K562 (cell line): ENCODE results near the gene ARF1. TPM values are rescaled to one million over a fixed set of nuclear protein-coding genes. Genes with fewer than 3 reads are reported as not detected.

ENCODE experiments used
- ATAC-seq: fragments of 200-7000 bp; cut with Tn5 transposase; 3 replicates; pipeline ENCODE4 v1.9.1; 2020; ENCODE audit warnings: moderate library complexity
- BruUV-seq: library from RNA; stranded (reverse); fragments of 400-500 nt; replicated peaks from 2 replicates; lab custom pipeline; 2021; lab: Mats Ljungman, UMichigan
- CTCF ChIA-PET: fragments of 300-600 bp; formaldehyde crosslinking; extraction: SDS; loops from one replicate; lab custom pipeline; 2021; ENCODE audit warnings: low intra/inter-chr PET ratio; lab: Yijun Ruan, JAX
- POLR2A ChIA-PET: fragments of 300-600, 350-650 bp; sonication (Branson Sonifier 250); formaldehyde crosslinking; extraction: SDS; loops from one replicate; lab custom pipeline; 2021; ENCODE audit warnings: antibody characterized with exemption, inconsistent platforms; lab: Yijun Ruan, JAX
- DNase-seq, 4 experiments: peaks; one replicate each; pipeline versions ENCODE4 v3.0.0 to v3.0.0-alpha.2; 2011 to 2018; ENCODE audit warnings: low spot score in 3 of 4, mixed read lengths in 3 of 4; ENCODE audit errors: extremely low read depth in 1 of 4
- FAIRE-seq: peaks from 2 replicates; lab custom pipeline; 2011; peaks lifted over from hg19 to GRCh38; lab: Jason Lieb, UNC
- H2AFZ ChIP-seq: 2 replicates; pipeline ENCODE4 v1.6.0; 2011; ENCODE audit warnings: low read depth, low read length, control low read depth, inconsistent platforms
- H3K27ac ChIP-seq: fragments of 200-600 bp; 3 replicates; pipeline ENCODE4 v1.8.0; 2011; ENCODE audit warnings: low read depth, mild to moderate bottlenecking, control low read depth, inconsistent platforms, low read length, moderate library complexity, mixed read lengths; ENCODE audit errors: extremely low read depth
- H3K27me3 ChIP-seq, 2 experiments: fragments of 300-600 bp in 1 of 2; 2 replicates in 1 of 2; 3 replicates in 1 of 2; pipeline versions ENCODE4 v1.6.0 to v1.8.0; 2011; ENCODE audit warnings: inconsistent platforms in 2 of 2, low read length in 2 of 2, mild to moderate bottlenecking in 1 of 2, mixed read lengths in 1 of 2, moderate library complexity in 1 of 2; ENCODE audit not compliant: control insufficient read depth in 2 of 2, insufficient read depth in 2 of 2
- H3K36me3 ChIP-seq: fragments of 300-600 bp; 3 replicates; pipeline ENCODE4 v1.8.0; 2011; ENCODE audit warnings: mild to moderate bottlenecking, low read length, inconsistent platforms; ENCODE audit not compliant: control insufficient read depth, insufficient read depth
- H3K4me1 ChIP-seq, 2 experiments: fragments of 200-600 bp in 1 of 2; replicated peaks in 1 of 2; 2 replicates in 1 of 2; 3 replicates in 1 of 2; pipeline versions ENCODE4 v1.5.1 to v1.8.0; 2011; ENCODE audit warnings: inconsistent platforms in 2 of 2, low read length in 2 of 2, mild to moderate bottlenecking in 1 of 2, mixed read lengths in 1 of 2, moderate library complexity in 1 of 2; ENCODE audit not compliant: control insufficient read depth in 2 of 2, insufficient read depth in 2 of 2
- H3K4me2 ChIP-seq: 2 replicates; pipeline ENCODE4 v1.6.1; 2011; ENCODE audit warnings: low read length, control low read depth, inconsistent platforms, mixed read lengths; ENCODE audit not compliant: insufficient read depth
- H3K4me3 ChIP-seq: fragments of 200-600 bp; sonication (generic), shearing (Covaris generic); 2 replicates; pipeline ENCODE4 v1.5.1; 2016; ENCODE audit warnings: control low read depth, inconsistent platforms
- H3K79me2 ChIP-seq: fragments of 200-600 bp; 3 replicates; pipeline ENCODE4 v1.8.0; 2011; ENCODE audit warnings: low read length, inconsistent platforms; ENCODE audit not compliant: control insufficient read depth, insufficient read depth
- H3K9ac ChIP-seq, 2 experiments: 2 replicates each; pipeline versions ENCODE4 v1.6.0 to v1.6.1; 2011; ENCODE audit warnings: low read depth in 2 of 2, low read length in 2 of 2, control low read depth in 1 of 2, inconsistent platforms in 1 of 2, mild to moderate bottlenecking in 1 of 2, mixed read lengths in 1 of 2; ENCODE audit not compliant: insufficient read depth in 1 of 2
- H3K9me1 ChIP-seq: one replicate; pipeline ENCODE4 v1.6.0; 2011; ENCODE audit warnings: inconsistent platforms, mild to moderate bottlenecking, low read length, moderate library complexity; ENCODE audit not compliant: control insufficient read depth, insufficient read depth
- H3K9me3 ChIP-seq: replicated peaks from 2 replicates; pipeline ENCODE4 v1.5.1; 2011; ENCODE audit warnings: low read depth, low read length, inconsistent platforms; ENCODE audit not compliant: control insufficient read depth, insufficient read depth
- H4K20me1 ChIP-seq: replicated peaks from 2 replicates; pipeline ENCODE4 v1.6.1; 2011; ENCODE audit warnings: low read length, inconsistent platforms, mixed read lengths; ENCODE audit not compliant: control insufficient read depth, insufficient read depth
- DMBX1 ChIP-seq: fragments of 250-450 bp; sonication (Bioruptor Pico); IDR thresholded peaks from 2 replicates; pipeline ENCODE4 v1.8.0; 2022; ENCODE audit warnings: inconsistent platforms, mild to moderate bottlenecking, moderate library complexity, borderline replicate concordance
- GATAD2B ChIP-seq: fragments of 450-650 bp; IDR thresholded peaks from 2 replicates; pipeline ENCODE4 v1.6.1; 2017; ENCODE audit warnings: mild to moderate bottlenecking, borderline replicate concordance
- NEUROD1 ChIP-seq: fragments of 150-350 bp; IDR thresholded peaks from 2 replicates; pipeline ENCODE4 v1.6.1; 2014; ENCODE audit warnings: borderline replicate concordance, low read length, low read depth; ENCODE audit not compliant: partially characterized antibody
- OTX1 ChIP-seq: fragments of 450-650 bp; formaldehyde crosslinking; IDR thresholded peaks from 2 replicates; pipeline ENCODE4 v1.4.0; 2022; ENCODE audit warnings: mild to moderate bottlenecking
- SETDB1 ChIP-seq: IDR thresholded peaks from one replicate; pipeline ENCODE4 v1.6.1; 2012; ENCODE audit warnings: low read length, control low read depth, inconsistent platforms
- SMARCB1 ChIP-seq: IDR thresholded peaks from 2 replicates; pipeline ENCODE4 v1.6.1; 2011; ENCODE audit warnings: improper control_type of control experiment, low read depth; ENCODE audit not compliant: insufficient read length
- SRSF7 ChIP-seq: fragments of 200-400 bp; formaldehyde crosslinking; optimal IDR thresholded peaks from 2 replicates; pipeline ENCODE3; 2017; ENCODE audit warnings: mild to moderate bottlenecking, low read depth, low read length
- TEAD2 ChIP-seq: fragments of 450-650 bp; IDR thresholded peaks from 2 replicates; pipeline ENCODE4 v1.6.1; 2016; ENCODE audit warnings: missing genetic modification characterization, control low read depth, missing compliant biosample characterization
- ZBTB17 ChIP-seq: fragments of 450-650 bp; formaldehyde crosslinking; IDR thresholded peaks from 2 replicates; pipeline ENCODE4 v1.4.0; 2020; ENCODE audit warnings: mild to moderate bottlenecking
- ZFP36 ChIP-seq: fragments of 150-350 bp; IDR thresholded peaks from 2 replicates; pipeline ENCODE4 v1.6.1; 2018; ENCODE audit warnings: low read length, low read depth; ENCODE audit not compliant: partially characterized antibody
- WGBS: fragments of 100-300 bp; shearing (Covaris generic); methylation state at CpG from one replicate; pipeline ENCODE4 v1.1.6; 2016; ENCODE audit warnings: low coverage, mixed read lengths; ENCODE audit not compliant: insufficient coverage; ENCODE audit errors: missing lambda C conversion rate; 5-methylcytosine and 5-hydroxymethylcytosine counted together
- in situ Hi-C: fragments of 300-500 bp; cut with MboI; formaldehyde crosslinking; loops from 4 replicates; pipeline ENCODE4 v1.15.0; 2018; ENCODE audit warnings: inconsistent platforms, mixed read lengths
- intact Hi-C: fragments of 100-400 bp; cut with micrococcal nuclease; formaldehyde crosslinking; loops from 2 replicates; pipeline ENCODE4 v1.14.2; 2022
- polyA plus RNA-seq, 8 experiments: library from polyadenylated mRNA; depleted of rRNA in 4 of 8; stranded (reverse) in 5 of 8; unstranded in 3 of 8; fragments of >200 nt; fragmentation: Nextera tagmentation in 2 of 8; fragmentation: Illumina TruSeq in 1 of 8; extraction: Ambion mirVana in 2 of 8; extraction: Trizol in 1 of 8; gene quantifications; 2 replicates each; pipeline versions ENCODE4 v1.2.1 to v1.2.3, GENCODE V29; 2011 to 2014; ENCODE audit warnings: inconsistent platforms in 1 of 8, missing spikeins in 1 of 8
- total RNA-seq, 7 experiments: library from RNA; depleted of rRNA in 6 of 7; stranded (reverse); fragments of >200 nt in 6 of 7; fragmentation: Illumina TruSeq in 2 of 7; extraction: Trizol in 2 of 7; gene quantifications; 2 replicates each; pipeline versions ENCODE4 v1.2.1 to v1.2.3, GENCODE V29; 2011 to 2021; ENCODE audit warnings: low replicate concordance in 1 of 7
- TF ChIP-seq, protein P1 (sequence below): fragments of 250-450 bp; sonication (Bioruptor Pico); IDR thresholded peaks from 2 replicates; pipeline ENCODE4 v1.5.0; 2020; ENCODE audit warnings: mild to moderate bottlenecking, borderline replicate concordance

The ARF1 gene
- total and polyA plus RNA-seq, 9 of the 15 experiments (the other 6 are each of a cell fraction or from before 2014, with no cell fraction given) = 69.8 to 593 (median 325) TPM

DNA sequence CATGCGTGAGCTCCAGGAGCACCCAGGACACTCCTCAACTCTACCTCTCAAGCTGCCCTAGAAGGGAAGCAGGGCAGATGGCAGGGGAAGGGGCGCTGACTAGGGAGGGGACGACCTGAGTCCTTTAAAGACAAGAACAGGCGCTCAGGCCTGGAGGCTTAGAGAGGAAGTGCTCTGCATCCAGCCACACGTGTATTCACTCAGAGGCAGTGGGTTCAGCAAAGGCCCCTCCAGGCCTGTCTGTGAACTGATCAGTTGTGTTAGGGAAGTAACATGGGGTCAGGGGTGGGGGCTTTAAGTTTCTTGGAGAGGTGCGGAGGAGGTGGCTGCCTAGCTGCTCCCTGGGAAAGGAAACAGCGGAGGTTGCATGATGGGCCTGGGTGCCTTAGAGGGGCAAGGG is 37.1 kb upstream of the ARF1 start (continued):
- TF ChIP-seq, protein P1, sequence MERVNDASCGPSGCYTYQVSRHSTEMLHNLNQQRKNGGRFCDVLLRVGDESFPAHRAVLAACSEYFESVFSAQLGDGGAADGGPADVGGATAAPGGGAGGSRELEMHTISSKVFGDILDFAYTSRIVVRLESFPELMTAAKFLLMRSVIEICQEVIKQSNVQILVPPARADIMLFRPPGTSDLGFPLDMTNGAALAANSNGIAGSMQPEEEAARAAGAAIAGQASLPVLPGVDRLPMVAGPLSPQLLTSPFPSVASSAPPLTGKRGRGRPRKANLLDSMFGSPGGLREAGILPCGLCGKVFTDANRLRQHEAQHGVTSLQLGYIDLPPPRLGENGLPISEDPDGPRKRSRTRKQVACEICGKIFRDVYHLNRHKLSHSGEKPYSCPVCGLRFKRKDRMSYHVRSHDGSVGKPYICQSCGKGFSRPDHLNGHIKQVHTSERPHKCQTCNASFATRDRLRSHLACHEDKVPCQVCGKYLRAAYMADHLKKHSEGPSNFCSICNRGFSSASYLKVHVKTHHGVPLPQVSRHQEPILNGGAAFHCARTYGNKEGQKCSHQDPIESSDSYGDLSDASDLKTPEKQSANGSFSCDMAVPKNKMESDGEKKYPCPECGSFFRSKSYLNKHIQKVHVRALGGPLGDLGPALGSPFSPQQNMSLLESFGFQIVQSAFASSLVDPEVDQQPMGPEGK (CRISPR knock-in tag) = no peak
- TF ChIP-seq SRSF7 = no peak
- no peak for TF ChIP-seq ZFP36
- no peak for TF ChIP-seq SETDB1

- in situ Hi-C loops = no loop called here
- Histone ChIP-seq H4K20me1 (0 out of 2 replicates have a peak, but pooled peaks cover 7% of the 10 kb centered on the region), H3K4me2 (no peak overlapping the region), H3K9me3 (no peaks in the 10 kb centered on the region), H3K27ac (no peak overlapping the region), H3K4me1 (peaks cover 0 to 8% of the 10 kb centered on the region in 2 experiments; a peak in 1 of 5 replicates), H3K36me3 (no peaks in the 10 kb centered on the region), H3K27me3 (peaks cover 42 to 71% of the 10 kb centered on the region in 2 experiments), H3K79me2 (no peaks in the 10 kb centered on the region), H2AFZ (no peak overlapping the region), H3K4me3 (no peak overlapping the region), H3K9ac (no peak overlapping the region), H3K9me1 (peaks cover 4% of the 10 kb centered on the region)
- ChIA-PET CTCF (no interaction called here), POLR2A (interaction anchor here (0.7 kb wide), 1 partner anchor 36 kb away, joined by 3 read pairs; the partner anchor contains the start of gene ARF1)
- intact Hi-C loops = no loop called here
- FAIRE-seq (no peak), DNase-seq (no peak), ATAC-seq (no peak)
- TF ChIP-seq DMBX1 (CRISPR knock-in tag) (no peak), SMARCB1 (no peak), GATAD2B (no peak), OTX1 (CRISPR knock-in tag) (no peak), ZBTB17 (CRISPR knock-in tag) (no peak), TEAD2 (no peak), NEUROD1 (no peak)
- BruUV-seq = no TSS peak
- WGBS = 3% methylated on average over 9 of the region's 9 CpGs
Measured at GRCh38 chr1:228045871-228046270, 36.6 kb upstream of the ARF1 start.
